Measurements from ENCODE around the gene ZBTB9.

DNA sequence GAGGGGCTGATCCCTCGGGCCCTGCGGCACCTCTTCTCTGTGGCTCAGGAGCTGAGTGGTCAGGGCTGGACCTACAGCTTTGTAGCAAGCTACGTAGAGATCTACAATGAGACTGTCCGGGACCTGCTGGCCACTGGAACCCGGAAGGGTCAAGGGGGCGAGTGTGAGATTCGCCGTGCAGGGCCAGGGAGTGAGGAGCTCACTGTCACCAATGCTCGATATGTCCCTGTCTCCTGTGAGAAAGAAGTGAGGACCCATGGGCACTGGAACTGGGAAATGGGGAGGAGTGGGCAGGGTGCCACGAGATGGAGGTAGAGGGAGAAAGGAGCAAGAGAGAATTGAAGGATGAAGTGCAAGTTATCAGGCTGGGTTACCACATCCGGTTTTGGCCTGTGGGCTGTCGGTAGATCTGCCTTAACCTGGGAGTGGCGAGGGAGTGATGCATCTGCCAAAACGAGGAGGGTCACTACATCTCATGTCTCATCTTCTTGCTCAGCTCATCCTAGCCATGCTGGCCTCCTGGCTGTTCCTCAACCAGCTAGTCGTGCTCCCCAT lies 48.9 kb upstream of the ZBTB9 start:
- TF ChIP-seq, protein P1, sequence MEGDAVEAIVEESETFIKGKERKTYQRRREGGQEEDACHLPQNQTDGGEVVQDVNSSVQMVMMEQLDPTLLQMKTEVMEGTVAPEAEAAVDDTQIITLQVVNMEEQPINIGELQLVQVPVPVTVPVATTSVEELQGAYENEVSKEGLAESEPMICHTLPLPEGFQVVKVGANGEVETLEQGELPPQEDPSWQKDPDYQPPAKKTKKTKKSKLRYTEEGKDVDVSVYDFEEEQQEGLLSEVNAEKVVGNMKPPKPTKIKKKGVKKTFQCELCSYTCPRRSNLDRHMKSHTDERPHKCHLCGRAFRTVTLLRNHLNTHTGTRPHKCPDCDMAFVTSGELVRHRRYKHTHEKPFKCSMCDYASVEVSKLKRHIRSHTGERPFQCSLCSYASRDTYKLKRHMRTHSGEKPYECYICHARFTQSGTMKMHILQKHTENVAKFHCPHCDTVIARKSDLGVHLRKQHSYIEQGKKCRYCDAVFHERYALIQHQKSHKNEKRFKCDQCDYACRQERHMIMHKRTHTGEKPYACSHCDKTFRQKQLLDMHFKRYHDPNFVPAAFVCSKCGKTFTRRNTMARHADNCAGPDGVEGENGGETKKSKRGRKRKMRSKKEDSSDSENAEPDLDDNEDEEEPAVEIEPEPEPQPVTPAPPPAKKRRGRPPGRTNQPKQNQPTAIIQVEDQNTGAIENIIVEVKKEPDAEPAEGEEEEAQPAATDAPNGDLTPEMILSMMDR (IDR thresholded peaks at IDR 0.05) = no peak
- TF ChIP-seq RAD21 (conservative IDR thresholded peaks at IDR 0.05 in 1 of 2, IDR thresholded peaks at IDR 0.05 in 1 of 2) (no peak), SMC3 (IDR thresholded peaks at IDR 0.05) (no peak), EP300 (IDR thresholded peaks at IDR 0.05) (no peak), JUN (IDR thresholded peaks at IDR 0.05) (no peak), POLR2A (IDR thresholded peaks at IDR 0.05; ENCODE audit: low read length) (no peak)

Data from A549 (cell line).